K562 (cell line): ENCODE results near the gene NABP2. TPM values are rescaled to one million over a fixed set of nuclear protein-coding genes. Genes with fewer than 3 reads are reported as not detected.

Source experiments
- ARHGAP35 ChIP-seq: fragments of 450-650 bp; IDR thresholded peaks from 2 replicates; pipeline ENCODE4 v1.6.1; 2018; ENCODE audit not compliant: partially characterized antibody
- ASH1L ChIP-seq: fragments of 450-650 bp; IDR thresholded peaks from 2 replicates; pipeline ENCODE4 v1.6.1; 2018; ENCODE audit warnings: borderline replicate concordance, mild to moderate bottlenecking, low read depth; ENCODE audit not compliant: partially characterized antibody
- C11orf30 ChIP-seq: fragments of 450-650 bp; IDR thresholded peaks from 2 replicates; pipeline ENCODE4 v1.6.1; 2016; ENCODE audit warnings: low read depth, mild to moderate bottlenecking
- FOXJ2 ChIP-seq: fragments of 200-800 bp; sonication (Bioruptor generic); IDR thresholded peaks from 2 replicates; pipeline ENCODE4 v1.6.1; 2016; ENCODE audit warnings: missing genetic modification characterization, missing compliant biosample characterization
- FOXP1 ChIP-seq: sonication (generic); formaldehyde crosslinking; IDR thresholded peaks from 2 replicates; pipeline ENCODE4 v1.8.0; 2022; ENCODE audit warnings: mild to moderate bottlenecking, missing genetic modification reagents
- KLF13 ChIP-seq: fragments of 450-650 bp; IDR thresholded peaks from 2 replicates; pipeline ENCODE4 v1.6.1; 2016; ENCODE audit warnings: missing genetic modification characterization, low read depth, mild to moderate bottlenecking, missing compliant biosample characterization, moderate library complexity, borderline replicate concordance
- MAFK ChIP-seq: IDR thresholded peaks from 2 replicates; pipeline ENCODE4 v1.6.1; 2011; ENCODE audit warnings: low read length, improper control_type of control experiment
- MCM3 ChIP-seq: fragments of 450-650 bp; IDR thresholded peaks from 2 replicates; pipeline ENCODE4 v1.6.1; 2016
- PATZ1 ChIP-seq: fragments of 250-450 bp; sonication (Bioruptor Pico); IDR thresholded peaks from 2 replicates; pipeline ENCODE4 v1.5.0; 2020; ENCODE audit warnings: mild to moderate bottlenecking, borderline replicate concordance
- POLR2H ChIP-seq: IDR thresholded peaks from 2 replicates; pipeline ENCODE4 v1.6.1; 2016; ENCODE audit warnings: missing genetic modification characterization, low read depth, mild to moderate bottlenecking, control low read depth, missing compliant biosample characterization, moderate library complexity
- PRMT5 ChIP-seq: sonication (generic); formaldehyde crosslinking; IDR thresholded peaks from 2 replicates; pipeline ENCODE4 v1.5.0; 2020; ENCODE audit warnings: missing genetic modification reagents
- SMARCE1 ChIP-seq: fragments of 450-650 bp; IDR thresholded peaks from 2 replicates; pipeline ENCODE4 v1.7.1; 2016; ENCODE audit warnings: mild to moderate bottlenecking
- ZFP36 ChIP-seq: fragments of 150-350 bp; IDR thresholded peaks from 2 replicates; pipeline ENCODE4 v1.6.1; 2018; ENCODE audit warnings: low read length, low read depth; ENCODE audit not compliant: partially characterized antibody
- ZFX ChIP-seq: sonication (generic); formaldehyde crosslinking; IDR thresholded peaks from 2 replicates; pipeline ENCODE4 v1.8.0; 2022; ENCODE audit warnings: mild to moderate bottlenecking, missing genetic modification reagents, moderate library complexity
- ZNF217 ChIP-seq: sonication (generic); formaldehyde crosslinking; IDR thresholded peaks from 2 replicates; pipeline ENCODE4 v1.8.0; 2022; ENCODE audit warnings: mild to moderate bottlenecking, missing genetic modification reagents
- ZNF561 ChIP-seq: fragments of 450-650 bp; formaldehyde crosslinking; conservative IDR thresholded peaks from 2 replicates; pipeline ENCODE4 v1.4.0; 2020; ENCODE audit warnings: mild to moderate bottlenecking, moderate library complexity
- ZNF609 ChIP-seq: sonication (generic); formaldehyde crosslinking; IDR thresholded peaks from 2 replicates; pipeline ENCODE4 v1.8.1; 2023; ENCODE audit warnings: missing genetic modification reagents, mild to moderate bottlenecking, borderline replicate concordance
- ZNF780A ChIP-seq: fragments of 250-450 bp; sonication (Bioruptor Pico); IDR thresholded peaks from 2 replicates; pipeline ENCODE4 v1.5.0; 2021; ENCODE audit warnings: mild to moderate bottlenecking
- polyA plus RNA-seq, 8 experiments: library from polyadenylated mRNA; depleted of rRNA in 4 of 8; stranded (reverse) in 5 of 8; unstranded in 3 of 8; fragments of >200 nt; fragmentation: Nextera tagmentation in 2 of 8; fragmentation: Illumina TruSeq in 1 of 8; extraction: Ambion mirVana in 2 of 8; extraction: Trizol in 1 of 8; gene quantifications; 2 replicates each; pipeline versions ENCODE4 v1.2.1 to v1.2.3, GENCODE V29; 2011 to 2014; ENCODE audit warnings: inconsistent platforms in 1 of 8, missing spikeins in 1 of 8
- total RNA-seq, 7 experiments: library from RNA; depleted of rRNA in 6 of 7; stranded (reverse); fragments of >200 nt in 6 of 7; fragmentation: Illumina TruSeq in 2 of 7; extraction: Trizol in 2 of 7; gene quantifications; 2 replicates each; pipeline versions ENCODE4 v1.2.1 to v1.2.3, GENCODE V29; 2011 to 2021; ENCODE audit warnings: low replicate concordance in 1 of 7
- TF ChIP-seq, protein P1 (sequence below): fragments of 250-450 bp; sonication (Bioruptor Pico); IDR thresholded peaks from 2 replicates; pipeline ENCODE4 v1.4.0; 2020
- TF ChIP-seq, protein P2 (sequence below): fragments of 450-650 bp; formaldehyde crosslinking; IDR thresholded peaks from 2 replicates; pipeline ENCODE4 v1.4.0; 2020; ENCODE audit warnings: mild to moderate bottlenecking, moderate library complexity

NABP2 gene
- total and polyA plus RNA-seq, 9 of the 15 experiments (the other 6 are each of a cell fraction or from before 2014, with no cell fraction given): 11.3 to 60.6 (median 43.5) TPM

- TF ChIP-seq ASH1L (no peak), ZNF217 (CRISPR knock-in tag) (no peak), FOXJ2 (tag) (no peak), POLR2H (peak; percentile 84), FOXP1 (CRISPR knock-in tag) (peak; percentile 80; the same call in 1 of the 2 replicates), ZNF780A (CRISPR knock-in tag) (no peak), ZNF561 (CRISPR knock-in tag) (no peak), C11orf30 (no peak), ARHGAP35 (no peak), ZFX (peak; percentile 75), PRMT5 (CRISPR knock-in tag) (no peak), ZNF609 (no peak), MAFK (no peak), ZFP36 (no peak), PATZ1 (CRISPR knock-in tag) (no peak), KLF13 (tag) (no peak), MCM3 (no peak), SMARCE1 (no peak)
- TF ChIP-seq, protein P1, sequence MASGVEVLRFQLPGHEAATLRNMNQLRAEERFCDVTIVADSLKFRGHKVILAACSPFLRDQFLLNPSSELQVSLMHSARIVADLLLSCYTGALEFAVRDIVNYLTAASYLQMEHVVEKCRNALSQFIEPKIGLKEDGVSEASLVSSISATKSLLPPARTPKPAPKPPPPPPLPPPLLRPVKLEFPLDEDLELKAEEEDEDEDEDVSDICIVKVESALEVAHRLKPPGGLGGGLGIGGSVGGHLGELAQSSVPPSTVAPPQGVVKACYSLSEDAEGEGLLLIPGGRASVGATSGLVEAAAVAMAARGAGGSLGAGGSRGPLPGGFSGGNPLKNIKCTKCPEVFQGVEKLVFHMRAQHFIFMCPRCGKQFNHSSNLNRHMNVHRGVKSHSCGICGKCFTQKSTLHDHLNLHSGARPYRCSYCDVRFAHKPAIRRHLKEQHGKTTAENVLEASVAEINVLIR (CRISPR knock-in tag): no peak
- TF ChIP-seq, protein P2, sequence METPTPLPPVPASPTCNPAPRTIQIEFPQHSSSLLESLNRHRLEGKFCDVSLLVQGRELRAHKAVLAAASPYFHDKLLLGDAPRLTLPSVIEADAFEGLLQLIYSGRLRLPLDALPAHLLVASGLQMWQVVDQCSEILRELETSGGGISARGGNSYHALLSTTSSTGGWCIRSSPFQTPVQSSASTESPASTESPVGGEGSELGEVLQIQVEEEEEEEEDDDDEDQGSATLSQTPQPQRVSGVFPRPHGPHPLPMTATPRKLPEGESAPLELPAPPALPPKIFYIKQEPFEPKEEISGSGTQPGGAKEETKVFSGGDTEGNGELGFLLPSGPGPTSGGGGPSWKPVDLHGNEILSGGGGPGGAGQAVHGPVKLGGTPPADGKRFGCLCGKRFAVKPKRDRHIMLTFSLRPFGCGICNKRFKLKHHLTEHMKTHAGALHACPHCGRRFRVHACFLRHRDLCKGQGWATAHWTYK (CRISPR knock-in tag): no peak
These were observed 2.2 kb upstream of the NABP2 start, which contains the start of gene RNF41 (continued) for GRCh38 chr12:56221757-56222530.
